ENCODE measurements around the gene ROBO1.
A peak's percentile ranks its signal among the peaks of the same experiment; 100 is the strongest.

Gene ROBO1

DNA sequence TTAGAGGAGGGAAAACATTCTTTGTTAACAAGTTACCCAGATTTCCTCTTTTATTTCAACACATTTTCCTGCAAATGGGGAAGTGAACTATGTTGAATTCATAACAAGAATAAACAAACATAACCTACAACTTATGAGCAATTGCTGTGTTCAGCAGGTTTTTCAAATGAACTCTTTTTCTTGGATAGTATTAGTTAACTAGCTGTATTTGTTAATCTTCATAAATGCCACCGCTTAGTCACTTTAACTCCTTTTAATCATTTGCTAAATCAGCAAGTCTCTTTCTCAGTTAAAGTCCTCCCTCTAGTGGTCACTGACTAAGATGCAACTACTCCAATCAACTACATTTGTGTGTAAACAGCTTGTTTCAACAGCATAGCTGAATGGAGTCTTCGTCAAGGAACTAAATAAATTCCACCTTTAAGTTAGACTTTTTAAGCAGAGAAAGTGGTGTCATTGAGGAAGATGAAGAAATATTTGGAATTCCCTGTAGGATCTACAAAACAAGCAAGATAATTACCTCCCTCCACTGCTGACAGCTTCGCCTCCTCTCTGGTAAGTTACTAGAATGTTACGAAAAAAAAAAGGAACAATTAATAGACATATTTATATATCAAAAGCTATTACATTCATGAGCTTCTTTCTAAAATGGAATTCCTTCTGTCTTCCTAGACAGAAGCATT is 1122.0 kb downstream of the ROBO1 start:
- DNase-seq: peak; percentile 69

DNA sequence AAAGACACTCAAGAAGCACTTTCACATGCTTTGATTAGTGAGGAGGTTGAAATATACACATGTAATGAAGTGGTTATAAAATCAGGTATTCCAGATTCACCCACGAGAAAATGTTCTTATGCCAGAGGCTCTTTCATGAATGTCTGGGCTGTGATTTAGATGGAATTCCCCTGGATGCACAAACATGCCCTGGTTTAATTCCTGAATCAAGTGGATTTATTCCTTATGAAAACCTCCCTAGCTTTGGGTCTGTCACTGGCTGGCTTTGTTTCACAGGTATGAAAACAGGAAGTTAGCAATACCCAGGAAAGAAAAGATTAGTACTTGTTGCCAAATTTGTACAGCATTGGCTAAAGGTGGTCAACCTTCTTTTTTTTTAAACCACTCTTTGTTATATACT is 1123.0 kb downstream of the ROBO1 start:
- DNase-seq: no peak

DNA sequence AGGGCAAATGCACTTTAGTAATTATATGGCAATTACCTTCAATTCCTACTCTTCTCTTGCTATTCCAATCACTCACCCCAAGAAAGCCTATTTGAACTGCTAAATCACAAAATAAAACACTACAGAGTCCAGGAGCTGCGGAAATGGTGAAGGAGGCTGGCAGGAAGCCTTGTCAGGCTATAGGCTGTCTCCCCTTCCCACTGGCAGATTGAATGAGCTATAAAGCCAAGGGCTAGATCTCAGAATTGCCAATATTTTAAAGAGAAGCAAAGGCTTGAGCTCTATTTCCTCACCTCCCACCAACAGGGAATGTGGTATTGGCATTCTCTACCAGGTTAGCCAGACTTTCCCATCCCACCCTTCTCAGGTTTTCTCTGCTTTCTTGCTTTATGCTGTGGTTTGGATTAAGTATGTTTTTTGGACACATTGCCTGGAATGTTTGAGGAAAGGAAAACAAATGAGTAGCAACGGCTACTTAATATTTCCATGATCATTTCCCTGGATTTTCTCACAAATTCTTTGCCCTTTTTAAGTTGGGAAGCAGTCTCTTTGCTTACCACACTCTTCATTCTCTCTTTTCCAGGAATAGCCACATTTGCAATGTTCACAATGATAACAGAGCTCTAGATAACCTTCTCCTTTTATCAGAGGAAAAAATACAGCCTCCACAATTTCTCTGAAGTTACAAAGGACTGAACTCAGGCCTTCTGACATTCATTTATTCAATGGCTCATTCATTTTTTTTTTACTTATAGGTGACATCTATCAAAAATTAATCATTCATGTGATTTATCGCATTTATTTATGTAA is 1125.4 kb downstream of the ROBO1 start:
- DNase-seq: no peak

DNA sequence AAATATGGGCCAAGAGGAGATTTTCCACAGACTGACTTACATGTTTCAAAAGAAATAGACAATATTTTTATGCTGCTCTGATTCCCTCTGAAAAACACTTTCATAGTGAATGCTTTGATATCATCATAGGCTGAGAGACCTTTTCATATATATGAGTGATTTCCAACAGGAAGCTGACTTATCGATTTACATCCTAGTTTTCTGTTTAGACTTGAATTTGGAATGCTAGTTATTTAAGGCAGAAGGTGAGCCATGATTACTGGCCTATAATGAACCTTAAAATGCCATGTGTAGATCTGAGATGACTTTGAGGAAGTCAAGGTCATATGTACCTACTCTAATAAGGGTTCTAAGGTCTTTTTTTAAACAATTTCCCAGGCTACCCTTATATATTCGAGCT is 1126.1 kb downstream of the ROBO1 start:
- no peak for DNase-seq

DNA sequence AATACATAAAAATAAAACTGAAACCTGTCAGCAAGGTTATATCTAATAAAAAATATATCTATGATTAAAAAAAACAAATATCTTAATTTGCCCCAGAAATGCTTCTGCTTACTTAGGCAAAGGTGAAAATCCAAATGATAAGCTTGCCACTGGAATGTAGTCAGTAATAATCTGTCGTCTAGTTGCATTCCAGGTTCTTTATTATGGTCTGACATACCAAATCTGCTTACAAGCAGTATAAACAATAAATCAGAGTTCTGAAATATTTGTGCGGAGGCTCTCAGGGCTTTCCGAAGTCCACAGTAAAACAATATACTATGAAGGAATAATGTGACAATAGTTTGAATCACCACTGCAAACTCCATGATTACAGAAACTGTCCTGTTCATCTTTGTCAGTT is 1133.5 kb downstream of the ROBO1 start:
- DNase-seq: no peak

DNA sequence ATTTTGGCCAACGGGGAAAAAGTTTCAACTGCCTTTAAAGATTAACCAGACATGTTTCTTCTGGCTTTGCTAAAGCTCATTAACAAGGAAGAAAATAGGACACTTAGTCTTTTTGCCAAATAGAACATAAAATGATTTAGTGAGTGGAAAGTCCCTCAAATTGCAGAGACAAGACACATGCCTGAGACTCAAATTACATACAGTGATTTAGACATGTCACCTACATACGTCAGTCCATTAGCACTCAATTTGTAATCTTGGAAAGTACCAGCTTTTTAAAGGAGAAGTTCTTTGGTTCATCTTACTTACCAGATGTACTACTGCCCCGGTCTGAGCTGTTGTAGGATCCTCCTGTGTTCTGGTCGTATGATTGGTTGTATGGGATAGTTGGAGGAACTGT is 1134.2 kb downstream of the ROBO1 start:
- no peak for DNase-seq

DNA sequence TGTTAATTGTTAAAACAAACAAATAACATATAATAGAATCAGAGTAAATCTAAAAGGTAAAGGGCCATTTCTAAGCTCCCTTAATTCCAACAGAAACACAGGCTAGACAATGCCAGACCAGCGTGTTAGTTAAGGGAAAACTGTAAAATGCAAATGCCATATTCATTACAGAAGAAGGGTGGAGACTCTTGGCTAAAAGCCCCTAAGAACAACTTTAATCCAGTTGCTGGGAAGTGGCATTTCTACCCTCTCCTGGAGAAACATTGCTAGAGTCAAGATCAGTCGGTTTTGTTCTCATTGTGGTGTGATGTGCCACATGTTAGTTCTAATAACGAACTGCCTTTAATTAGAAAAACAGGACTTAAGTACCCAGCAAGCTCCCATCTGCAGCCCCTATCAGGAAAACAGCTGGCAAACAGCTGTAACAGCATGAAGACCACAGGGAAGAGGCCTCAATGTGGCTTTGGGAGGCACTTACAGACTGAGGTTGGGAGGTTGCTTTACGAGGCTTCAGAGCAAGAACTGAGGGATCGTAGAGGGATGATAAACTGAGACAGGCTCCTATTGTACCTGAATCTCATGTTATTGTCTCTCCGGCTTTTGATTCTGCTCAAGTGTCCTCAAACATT is 1134.8 kb downstream of the ROBO1 start:
- DNase-seq: no peak

DNA sequence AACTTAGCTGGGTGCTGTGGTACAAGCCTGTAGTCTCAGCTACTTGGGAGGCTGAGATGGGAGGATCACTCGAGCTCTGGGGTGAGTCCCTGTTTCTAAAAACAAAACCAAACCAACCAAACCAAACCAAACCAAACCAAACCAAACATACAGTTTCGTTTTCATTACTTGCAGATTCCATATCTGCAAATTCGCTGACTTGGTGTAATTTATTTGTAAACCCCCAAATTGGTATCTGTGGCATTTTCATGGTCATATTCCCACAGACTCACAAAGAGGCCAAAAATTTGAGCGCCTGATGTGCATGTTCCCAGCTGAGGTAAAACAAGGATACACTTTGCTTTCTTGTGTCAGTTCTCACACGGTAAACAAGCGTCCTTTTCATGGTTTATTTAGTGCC is 1138.3 kb downstream of the ROBO1 start:
- DNase-seq: no peak

DNA sequence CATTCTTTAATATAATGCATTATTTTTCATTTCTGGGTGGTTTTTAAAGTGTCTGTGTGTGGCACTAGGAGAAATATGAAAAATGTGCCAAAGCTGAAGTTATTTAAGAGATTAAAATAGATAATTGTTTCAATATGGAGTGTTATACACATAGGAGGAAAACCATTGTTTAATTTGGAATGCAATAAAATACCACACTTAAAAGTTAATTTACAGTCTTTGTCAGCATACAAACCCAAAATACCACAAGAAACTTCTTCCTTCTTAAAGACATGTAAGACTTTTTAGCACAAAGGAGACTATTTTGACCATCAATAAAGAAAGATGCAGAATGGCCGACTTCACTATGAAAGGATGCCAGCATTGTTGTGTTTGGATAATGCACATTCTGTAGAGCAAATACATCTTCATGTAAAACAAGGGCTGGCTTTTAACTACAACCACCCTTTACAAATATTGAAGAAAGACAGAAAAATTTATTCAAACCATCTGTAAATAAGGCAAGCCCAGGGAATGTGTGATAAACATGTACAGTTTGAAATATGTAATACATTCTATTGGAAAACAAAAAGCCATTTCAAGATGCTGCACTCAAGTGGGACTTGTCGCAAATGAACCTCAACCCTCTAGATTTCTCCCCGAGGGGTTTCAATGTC is 1146.6 kb downstream of the ROBO1 start:
- no peak for DNase-seq

DNA sequence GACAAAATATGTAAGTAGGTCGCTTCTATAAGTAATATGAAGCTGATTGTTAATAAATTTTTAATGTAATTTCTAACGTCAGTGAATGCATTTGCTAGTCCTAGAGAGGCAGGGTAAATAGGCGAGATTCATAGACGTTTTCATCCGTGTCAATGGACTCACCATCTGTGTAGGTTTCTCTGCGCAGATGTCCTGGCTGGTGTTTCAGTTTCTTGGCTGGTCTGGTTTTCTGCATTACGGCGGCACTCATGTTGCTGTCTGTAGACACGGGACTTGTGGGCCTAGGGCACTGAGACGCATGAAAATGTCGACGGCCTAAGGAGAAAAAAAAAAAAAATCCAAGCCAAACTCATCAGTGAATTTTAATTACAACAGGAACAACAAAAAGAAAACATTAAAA is 1153.3 kb downstream of the ROBO1 start:
- peak; percentile 44 for DNase-seq

DNA sequence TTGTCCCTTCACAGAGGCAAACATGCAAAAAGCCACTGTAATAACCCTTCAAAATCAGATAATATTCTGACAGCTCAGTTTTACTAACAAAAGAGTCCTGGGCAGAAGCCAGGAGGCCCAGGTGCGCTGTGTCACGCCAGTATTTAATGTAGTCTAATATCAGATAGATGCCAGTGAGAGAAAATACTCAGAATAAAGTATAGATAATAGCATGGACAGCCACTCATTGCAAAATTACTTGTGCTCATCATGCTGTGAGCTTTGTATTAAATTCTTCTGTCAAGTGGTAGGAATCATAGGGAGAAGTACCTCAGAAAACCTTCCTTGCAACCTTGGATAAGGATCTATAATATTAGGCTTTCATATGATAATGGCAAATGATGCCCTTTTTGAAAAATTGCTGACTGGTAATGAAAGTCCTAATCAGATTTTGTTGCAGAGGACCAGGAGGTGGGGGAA is 1154.3 kb downstream of the ROBO1 start:
- no peak for DNase-seq

DNA sequence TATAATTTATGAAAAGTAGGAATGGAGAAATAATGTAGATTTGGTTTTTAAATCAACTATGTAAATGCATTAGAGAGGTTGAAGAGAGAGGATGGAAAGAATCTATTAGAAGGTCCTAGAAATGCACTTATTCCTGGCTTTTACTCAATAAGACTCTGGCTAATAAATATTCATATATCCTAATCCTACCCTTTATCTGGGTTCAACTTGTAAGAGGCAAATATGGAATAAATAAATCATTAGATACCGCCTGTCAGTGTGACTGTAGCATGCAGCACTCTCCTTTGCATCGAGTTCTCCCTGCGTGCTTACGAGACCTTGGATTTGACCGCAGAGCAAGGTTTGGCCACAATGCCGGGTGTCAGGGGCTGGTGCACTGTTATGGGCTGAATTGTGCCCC is 1156.5 kb downstream of the ROBO1 start:
- DNase-seq: no peak

DNA sequence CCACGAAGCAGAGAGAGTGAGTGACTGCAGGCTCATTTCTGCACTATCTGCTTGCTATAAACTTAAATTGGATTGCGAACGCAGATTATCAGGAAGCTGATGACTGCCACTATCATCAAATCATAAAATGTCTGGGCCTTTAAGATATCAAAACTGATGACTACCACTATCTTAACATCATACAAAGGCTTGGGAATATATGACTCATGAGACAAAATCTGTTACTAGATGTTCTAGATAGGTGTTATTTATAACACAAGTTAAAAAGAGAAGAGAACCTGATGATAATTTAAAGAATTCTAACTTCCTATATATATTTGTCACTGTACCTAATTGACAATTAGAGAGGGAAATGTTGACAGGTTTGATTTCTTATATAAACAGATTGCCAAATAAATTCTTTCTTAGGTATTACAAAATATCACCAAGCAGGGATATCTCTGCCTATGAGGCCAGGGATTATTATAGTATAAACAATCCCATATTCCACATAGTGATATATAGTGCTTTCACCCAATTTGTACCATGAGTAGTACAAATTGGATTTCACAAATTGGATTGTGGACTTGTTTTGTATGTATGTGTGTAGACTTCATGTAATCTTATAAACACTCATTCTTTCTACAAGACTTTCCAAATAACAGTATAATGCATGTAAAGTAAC is 1157.2 kb downstream of the ROBO1 start:
- DNase-seq: no peak

DNA sequence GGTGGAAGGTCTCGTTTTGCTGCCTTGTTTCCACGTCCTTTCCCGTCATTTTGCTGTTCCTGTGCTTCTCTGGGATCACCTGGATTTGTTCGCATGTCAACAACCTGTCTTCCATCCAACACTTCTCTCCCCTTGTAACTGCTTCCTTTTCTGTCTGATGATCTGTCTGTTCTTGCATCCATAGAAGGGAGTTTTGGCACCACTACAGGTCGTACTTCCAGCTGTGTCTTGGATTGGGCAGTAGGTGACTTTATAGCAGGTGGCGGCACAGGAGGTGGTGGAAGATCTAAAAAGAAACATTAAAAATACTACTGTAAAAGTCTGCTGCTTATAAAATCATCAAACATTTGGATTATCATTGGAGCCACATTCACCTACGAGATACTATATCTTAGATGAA is 1161.0 kb downstream of the ROBO1 start:
- DNase-seq: no peak

DNA sequence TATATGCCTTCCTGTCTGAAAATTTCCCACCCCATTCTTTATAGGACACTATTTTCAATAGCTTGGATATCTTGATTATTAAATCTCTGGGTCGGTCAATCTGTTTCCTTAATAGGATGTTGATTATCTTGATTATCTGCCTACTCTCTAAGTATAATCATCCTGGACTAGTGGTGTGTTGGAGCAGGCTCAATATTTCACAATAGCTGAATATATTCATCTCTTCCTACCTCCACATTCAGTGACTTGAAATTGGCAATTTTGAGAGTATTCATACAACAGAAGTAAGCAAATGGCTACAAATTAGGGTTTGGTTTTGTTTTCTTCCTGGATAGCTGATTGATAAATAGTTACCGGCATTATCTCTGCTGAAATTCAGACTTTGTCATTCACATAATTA is 1162.6 kb downstream of the ROBO1 start:
- DNase-seq: no peak

DNA sequence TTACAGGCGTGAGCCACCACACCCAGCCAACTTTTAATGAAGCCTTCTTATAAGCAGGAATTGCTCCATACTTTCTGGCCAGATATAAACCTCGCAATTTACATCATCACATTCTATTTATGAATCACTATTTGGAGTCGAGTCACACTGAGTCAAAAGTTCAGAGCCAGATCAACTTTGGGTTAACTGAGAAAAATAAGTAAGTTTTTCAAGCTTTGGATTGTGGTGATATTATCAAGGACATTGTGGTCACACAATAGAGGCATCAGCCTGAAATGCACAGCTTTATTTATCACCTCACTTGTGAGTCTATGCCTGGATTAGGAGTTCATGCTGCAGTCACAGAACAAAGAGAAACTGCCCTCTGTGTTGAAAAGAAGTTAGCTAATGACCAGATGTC is 1163.5 kb downstream of the ROBO1 start:
- no peak for DNase-seq

DNA sequence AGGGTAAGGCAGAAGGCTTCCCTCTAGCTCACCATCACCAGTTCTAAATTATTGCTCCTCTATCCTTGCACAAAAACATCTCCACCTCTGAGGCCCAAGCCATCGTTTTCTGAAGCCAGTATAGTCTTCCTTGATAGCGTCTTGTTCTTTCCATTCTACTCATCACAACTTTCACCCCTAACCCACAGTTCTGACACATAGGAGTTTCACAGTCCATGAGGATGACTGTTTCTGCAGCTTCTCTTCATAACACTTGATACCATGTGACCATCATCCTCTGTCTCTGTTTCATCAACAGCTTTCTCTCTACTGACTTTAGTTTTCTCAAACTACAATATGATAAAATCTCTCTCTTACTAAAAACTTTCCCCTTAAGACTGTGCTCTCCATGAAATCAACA is 1166.5 kb downstream of the ROBO1 start:
- DNase-seq: no peak

DNA sequence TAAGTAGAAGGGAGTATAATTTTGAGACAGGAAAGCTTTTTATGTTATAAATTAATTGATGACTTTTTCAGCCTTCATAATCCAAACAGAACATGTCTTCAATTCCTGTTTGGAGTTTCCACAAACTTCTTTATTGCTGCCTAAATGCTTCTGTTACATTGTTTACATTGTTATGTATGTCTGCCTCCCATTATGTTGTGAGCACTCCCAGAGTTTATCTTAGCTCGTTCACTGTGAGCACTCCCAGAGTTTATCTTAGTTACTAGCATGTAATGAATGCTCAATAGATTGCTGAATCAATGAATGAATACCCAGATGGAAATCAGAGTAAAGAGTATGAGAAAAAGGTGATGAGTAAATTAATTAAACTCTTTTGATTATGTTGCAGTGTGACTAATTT is 1178.0 kb downstream of the ROBO1 start:
- no peak for DNase-seq

DNA sequence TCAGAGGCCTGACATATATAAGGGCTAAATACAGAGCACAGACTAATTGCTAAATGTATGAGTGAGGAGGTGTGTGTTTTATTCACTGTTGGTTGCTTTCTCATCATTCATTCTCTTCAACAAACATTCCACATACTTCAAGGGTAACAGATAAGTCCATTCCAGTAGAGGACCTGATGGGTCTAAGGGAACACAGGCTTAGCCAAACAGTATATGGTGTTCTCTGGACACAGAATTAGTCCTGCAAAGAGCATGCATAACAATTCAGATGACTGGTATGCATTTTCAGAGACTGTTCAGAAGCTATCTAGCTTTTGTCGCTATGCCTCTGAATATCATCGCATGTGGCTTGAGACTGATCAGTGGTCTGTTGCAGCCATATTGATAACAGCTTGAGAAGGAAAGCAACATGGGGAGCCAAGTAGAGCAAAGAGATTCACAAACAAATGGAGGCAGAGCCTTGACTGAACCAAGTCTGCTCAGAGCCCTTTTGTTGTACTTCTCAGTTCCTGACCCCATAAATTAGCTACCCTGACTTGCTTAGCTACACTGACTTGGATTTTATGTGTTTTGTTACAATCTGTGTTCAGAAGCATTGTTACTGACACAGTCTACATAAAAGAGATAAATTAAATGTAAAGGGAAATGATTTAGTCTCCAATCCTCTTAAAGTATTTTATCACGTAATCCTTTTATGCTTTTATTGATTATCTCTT is 1178.7 kb downstream of the ROBO1 start:
- no peak for DNase-seq

DNA sequence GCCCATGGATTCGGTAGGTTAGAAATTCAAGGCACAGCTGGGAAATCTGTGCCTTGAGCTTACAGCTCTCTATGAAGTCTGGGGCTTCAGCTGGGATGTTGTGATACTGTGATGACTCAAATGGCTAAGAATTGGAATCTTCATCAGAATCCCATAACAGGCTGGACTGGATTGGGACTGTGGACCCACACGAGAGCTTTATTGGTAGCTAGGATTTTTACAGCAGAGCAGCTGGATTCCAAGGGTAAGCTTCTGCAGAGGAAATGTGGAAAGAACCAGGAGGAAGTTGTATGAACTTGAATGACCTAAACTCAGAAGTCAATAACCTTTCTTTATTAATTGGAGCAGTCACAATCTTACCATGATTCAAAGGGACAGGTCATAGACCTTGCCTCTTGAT is 1187.1 kb downstream of the ROBO1 start:
- DNase-seq: no peak

DNA sequence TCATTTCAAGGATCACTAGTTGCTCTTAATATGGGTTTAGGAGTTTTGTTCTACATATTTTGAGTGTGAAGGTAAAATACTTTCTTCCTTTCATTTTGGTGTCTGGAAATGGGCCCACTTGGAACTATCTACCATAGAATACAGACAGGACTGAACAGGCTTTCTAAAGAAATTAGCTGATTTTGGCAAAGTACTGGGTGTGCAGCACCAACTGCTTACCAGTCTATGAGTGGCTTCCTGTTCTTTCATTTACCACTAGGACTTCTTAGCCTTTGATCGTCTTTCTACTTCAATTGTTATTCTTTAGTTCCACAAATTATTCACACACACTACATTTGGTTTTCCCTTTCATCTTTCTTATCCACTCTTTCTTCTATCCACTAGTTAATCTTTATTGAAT is 1196.3 kb downstream of the ROBO1 start:
- DNase-seq: no peak

DNA sequence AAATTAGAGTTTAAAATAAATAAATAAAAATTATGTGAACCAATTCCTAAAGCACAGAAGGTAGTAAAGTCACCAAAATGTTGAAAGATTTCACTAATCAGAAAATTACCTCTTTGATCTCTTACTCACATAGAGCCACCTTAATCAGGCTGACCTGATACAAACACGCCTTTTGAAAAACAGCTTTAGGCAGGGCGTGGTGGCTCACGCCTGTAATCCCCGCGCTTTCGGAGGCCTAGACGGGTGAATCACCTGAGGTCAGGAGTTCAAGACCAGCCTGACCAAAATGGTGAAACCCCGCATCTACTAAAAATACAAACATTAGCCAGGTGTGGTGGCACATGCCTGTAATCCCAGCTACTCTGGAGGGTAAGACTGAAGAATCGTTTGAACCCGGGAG is 1197.3 kb downstream of the ROBO1 start:
- DNase-seq: no peak
